ENCODE data around the gene ANKRD34A.

The ANKRD34A gene

GRCh38 chr1:145965119-145965744 is 857 bp upstream of the ANKRD34A start:
- DNase-seq = no peak

DNA sequence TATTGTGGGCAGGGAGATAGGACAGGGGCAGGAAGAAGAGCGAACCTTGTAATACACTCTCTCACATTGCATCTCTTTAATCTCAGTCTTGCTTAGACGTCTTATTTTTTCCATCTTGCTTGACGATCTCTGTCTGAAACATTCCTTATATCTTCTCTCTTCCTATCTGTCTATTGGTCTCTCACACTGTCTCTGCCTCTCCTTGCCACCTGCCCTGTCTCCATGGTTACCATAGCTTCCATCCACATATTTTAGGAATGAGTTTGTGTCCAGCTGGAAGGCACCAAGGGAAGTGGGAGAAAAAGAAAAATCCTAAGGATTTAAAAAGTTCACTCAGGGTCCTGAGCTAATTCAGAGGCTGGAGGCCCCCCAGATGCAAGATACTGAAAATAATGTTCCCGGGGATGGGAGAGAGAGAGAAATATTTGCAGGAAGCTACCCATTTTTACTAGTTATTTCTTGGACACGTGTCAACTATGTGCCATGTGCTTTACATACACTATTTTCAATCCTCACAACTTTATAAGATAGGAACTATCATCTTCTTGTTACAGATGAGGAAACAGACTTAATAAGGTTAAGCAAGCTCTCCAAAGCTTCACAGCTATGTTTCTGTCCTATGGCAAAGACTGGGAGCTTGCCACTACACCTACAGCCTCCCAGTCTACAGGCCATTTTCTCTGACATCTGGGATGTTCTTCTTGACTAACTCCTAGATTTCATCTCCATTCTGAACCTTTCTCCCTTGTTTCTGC is 933 bp downstream of the ANKRD34A start:
- DNase-seq = no peak

GRCh38 chr1:145962157-145963102 is 1.9 kb downstream of the ANKRD34A start:
- DNase-seq = peak; percentile 61

DNA sequence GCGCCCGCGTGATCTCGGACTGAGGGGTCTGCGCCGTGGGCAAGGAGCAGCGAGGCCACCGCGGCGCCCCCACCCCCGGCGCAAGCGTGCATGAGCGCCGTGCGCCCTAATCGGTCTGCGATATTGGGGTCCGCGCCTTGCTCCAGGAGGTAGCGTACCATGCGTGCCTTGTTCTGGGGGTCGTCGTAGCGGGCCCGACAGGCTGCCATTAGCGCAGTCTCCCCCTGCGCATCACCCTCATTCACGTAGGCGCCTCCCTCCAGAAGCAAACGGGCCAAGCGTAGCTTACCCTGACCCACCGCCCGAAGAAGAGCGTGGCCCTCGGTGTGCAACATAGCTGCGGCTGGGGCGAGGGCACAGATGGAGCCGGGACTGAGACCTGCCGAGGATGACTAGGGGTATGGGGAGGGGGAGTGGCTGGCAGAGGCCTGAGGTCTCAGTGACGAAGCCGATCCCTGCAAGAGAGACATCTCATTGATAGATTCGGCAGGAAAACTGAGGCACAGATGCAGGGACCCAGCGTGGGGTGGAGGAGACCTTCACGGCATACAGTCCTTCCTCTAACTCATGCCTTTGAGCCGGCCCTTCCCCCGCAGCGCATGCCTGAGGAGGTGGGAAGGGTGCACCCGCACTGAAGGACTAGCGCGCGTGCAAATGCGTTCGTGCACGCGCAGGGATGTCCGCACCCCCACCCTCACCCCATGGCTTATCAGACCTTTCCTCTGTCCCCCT is 2.8 kb downstream of the ANKRD34A start:
- peak; percentile 58 for DNase-seq

DNA sequence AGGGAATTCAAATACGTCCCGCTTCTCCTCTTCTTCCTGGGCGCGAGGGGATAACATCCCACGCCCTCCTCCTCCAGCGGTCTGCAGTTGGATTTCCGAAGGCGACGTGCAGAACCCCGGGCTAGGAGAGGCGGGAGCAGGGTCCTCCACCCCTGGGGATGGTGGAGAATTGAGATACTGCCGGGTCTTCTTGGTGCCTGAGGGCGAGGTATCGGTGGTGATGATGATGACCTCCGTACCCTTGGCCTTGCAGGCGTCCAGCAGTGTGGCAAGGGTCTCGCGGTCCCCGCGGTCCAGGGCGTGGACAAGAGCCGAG is 3.3 kb downstream of the ANKRD34A start:
- DNase-seq = no peak

DNA sequence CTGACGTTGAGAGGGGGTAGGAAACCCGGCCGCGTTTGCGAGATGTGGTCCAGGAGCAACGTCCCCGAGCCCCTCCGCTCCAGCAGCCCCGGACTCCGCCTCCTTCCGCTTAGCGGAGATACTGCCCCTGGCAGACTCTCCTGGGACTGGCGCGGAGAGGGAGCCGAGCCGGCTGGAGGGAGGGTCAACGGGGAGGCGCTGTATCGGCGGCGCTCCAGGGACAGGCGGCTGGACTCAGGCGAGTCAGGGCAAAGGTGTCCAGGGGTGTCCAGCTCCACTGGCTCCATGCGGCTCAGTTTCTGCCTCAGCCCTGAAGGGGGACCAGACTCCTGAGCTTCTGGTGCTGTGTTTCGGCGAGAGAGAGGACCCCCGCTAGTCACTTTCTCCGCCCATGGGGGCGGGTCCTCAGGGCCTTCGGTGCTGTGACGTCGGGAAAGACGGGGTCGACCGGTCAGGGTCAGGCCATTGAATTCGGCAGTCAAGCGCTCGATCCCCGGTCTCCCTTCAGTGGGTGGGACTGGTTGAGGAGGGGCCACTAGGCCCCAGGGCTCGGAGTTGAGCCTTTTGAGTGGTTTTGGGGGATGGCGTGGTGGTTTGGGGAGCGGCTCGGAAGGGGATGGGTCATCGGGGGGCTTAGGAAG is 3.8 kb downstream of the ANKRD34A start:
- peak; percentile 65 for DNase-seq

DNA sequence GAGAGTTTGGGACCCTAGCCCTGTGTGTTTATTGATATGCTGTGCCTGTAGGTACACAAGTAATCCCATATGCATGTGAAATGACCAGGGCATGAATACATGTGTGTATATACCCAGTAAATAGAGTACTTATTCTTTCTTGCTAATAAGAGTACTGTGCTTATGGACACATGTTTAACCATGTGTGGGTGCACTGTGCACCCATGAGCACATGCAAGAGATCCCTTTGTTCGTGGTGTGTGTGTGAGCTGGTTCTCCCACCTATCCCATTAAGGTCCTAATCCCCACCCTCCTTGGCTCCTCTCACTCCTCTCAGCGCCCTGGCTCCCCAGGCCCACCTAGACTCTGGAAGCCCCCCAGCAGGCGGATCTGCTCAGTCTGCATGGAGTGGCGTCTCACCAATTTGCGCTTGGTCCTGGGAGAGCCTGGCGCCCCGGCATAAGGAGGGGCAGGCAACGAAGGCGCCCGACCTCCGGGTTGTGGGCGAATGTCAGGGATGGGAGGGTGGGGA is 4.4 kb downstream of the ANKRD34A start:
- no peak for DNase-seq

DNA sequence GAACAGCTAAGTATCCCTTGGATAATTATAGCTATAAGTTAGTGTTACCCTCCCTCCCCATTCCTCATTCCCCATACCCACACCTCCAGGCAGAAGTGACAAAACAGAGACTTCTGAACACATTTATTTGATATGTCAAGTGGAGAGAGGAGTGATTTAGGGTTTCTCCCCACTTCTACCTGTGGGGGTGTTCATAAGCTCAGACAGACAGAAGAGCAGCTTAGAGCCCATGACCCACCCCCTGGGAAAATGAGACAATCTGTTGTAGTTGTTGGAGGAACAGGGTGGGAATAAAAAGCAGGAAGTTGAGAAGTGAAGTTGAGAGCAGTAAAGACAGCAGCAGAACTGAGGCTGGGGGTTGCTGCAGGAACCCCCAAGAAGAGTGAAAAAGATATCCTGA is 5.0 kb downstream of the ANKRD34A start:
- DNase-seq = no peak

GRCh38 chr1:145958734-145959133 is 5.6 kb downstream of the ANKRD34A start:
- DNase-seq = no peak

GRCh38 chr1:145957443-145958319 is 6.7 kb downstream of the ANKRD34A start, which contains the start of gene LIX1L:
TSS of gene LIX1L (minus strand) at chr1:145958017. CDS start at chr1:145957927, 90 bp downstream.
- peak; percentile 97 for DNase-seq

GRCh38 chr1:145956781-145957442 is 7.5 kb downstream of the ANKRD34A start:
- peak; percentile 14 for DNase-seq

- no peak for DNase-seq
These were observed 8.0 kb downstream of the ANKRD34A start for GRCh38 chr1:145956361-145956760.

GRCh38 chr1:145955436-145955835 is 8.9 kb downstream of the ANKRD34A start:
- no peak for DNase-seq

DNA sequence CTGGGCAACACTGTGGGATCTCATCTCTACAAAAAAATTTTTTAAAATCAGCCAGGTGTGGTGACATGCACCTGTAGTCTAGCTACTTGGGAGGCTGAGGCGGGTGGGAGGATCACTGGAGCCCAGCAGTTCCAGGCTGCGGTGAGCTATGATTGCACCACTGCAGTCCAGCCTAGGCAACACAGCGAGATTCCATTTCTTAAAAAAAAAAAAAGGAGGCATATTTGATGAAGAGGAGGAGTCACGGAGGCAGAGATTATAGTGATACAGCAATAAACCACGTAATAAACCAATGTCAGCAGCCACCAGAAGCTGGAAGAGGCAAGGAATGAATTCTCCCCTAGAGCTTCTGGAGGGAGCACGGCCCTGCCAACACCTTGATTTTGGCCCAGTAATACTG is 10.5 kb downstream of the ANKRD34A start:
- no peak for DNase-seq

GRCh38 chr1:145952903-145953302 is 11.5 kb downstream of the ANKRD34A start:
- DNase-seq = no peak

GRCh38 chr1:145951526-145951925 is 12.8 kb downstream of the ANKRD34A start:
- no peak for DNase-seq

GRCh38 chr1:145949219-145949618 is 15.2 kb downstream of the ANKRD34A start:
- no peak for DNase-seq

DNA sequence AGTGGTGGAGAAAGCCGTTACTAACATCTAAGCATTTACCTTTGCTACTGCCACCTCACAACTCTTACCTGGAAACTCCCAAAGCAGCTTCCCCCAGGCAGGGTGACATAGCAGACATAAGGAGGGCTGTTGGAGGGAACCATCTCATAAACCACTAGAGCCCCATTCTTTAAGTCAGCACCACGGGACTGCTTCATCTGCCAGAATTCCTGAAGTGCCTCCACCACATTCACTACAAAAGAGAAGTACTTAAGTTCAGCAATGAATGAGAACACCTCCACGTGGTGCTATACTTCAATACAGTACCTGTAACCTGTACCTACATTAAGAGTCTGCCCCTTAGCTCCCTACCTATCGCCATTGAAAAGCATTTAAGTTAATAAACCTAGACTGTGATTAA is 16.8 kb downstream of the ANKRD34A start:
- DNase-seq = no peak

DNA sequence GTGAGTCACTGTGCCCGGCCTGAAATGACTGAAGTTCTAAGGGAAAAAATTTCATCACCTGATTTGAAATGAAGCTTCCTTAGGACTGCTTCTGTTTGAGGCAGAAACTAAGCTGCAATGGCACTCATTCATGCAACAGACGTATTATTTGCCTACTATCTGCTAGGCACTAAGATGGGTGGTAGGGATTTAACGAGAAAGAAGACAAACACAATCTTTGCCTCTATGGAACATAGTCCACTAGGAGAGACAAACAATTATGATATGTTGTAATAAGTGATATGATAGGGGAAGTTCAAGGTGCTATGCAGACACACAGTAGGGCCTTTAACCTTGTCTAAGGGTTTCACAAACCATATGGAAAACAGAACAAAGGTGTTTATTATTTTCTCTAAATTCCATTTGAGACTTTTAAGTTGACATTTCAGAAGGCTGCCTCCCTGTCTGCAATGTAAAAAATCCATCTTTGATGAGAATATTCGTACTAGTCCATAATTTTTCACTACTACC is 17.8 kb downstream of the ANKRD34A start:
- DNase-seq = no peak

DNA sequence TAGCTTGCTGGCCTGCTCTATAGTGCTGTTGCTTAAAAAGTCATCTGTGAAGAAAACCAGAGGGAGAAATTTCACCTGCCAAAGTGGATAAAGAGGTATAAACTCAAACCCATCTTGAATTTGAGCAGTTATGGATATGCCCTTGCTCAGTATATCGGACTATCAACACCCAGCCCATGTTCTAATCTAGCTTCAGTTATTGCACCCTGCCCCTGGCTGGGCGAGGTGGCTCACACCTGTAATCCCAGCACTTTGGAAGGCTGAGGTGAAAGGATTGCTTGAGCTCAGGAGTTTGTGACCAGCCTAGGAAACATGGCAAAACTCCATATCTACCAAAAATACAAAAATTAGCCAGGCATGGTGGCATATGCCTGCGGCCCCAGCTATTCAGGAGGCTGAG is 19.8 kb downstream of the ANKRD34A start:
- DNase-seq = no peak

All from CD4-positive, alpha-beta T cell treated with Interleukin-6 for 4 hours (primary cell).